HG02840 (cell line): ENCODE data around the gene FREM1.

Source experiments
- ATAC-seq: cut with Tn5 transposase; IDR thresholded peaks from one replicate; pipeline ENCODE4 v1.9.1; 2021; ENCODE audit warnings: mild to moderate bottlenecking, moderate library complexity, moderate number of reproducible peaks; ENCODE audit not compliant: unreplicated experiment, low FRiP score

Gene FREM1

DNA sequence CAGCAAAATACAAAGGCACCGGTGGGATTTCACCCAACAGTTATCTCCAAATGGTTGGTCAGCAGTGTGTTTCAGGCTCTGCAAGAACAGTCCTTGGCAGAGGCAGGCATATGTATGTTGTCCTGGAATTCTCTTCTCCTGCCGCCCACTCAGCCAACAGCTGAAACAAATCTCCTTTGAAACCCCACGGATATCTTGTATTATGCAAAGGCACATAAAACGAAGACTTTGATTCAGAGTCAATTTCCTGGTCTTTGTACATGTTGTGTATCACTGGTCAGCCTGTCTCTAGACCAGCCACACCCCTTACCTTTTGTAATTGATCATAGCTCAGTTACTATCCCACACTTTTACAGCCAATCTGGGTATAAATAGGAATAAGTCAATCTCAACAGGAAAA lies 29.2 kb downstream of the FREM1 start:
- no peak for ATAC-seq

DNA sequence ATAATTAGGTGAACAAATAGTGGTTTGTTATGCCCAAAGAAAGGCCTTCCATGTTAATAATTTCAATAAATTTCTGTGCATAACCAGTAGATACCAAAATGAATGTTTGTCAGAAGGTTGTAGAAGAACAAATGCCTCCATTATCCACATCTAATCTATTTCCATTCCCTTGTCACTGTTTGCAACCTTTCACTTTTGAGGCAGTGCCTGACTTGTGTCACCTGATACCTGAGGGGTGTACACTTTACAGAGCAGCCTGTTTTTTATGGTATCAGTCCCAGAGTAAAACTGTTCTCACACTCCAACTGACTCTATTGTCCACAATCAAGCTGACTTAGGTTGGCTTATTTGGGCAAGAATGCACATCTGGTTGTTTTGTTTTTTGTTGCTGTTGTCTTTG lies 40.1 kb downstream of the FREM1 start:
- ATAC-seq = no peak

DNA sequence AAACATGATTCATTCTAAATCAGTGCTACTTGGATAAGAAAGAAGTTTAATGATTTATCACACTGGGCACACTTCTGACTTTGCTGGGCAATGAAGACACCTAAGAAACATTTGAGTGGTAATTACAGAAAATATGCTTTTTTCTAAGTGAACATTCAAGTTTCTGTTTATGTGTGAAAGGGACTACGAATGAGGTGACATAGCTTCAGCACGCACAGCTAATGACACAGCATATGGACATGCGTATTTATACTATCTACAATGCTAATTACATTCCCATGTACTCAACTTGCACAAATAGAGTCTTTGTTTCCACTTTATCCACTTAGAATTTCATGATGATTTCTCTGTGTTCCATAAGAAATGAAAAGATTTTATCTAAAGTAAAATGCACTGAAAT lies 40.6 kb downstream of the FREM1 start:
- ATAC-seq = no peak

GRCh38 chr9:14868772-14869583 lies 41.2 kb downstream of the FREM1 start:
- ATAC-seq = no peak

DNA sequence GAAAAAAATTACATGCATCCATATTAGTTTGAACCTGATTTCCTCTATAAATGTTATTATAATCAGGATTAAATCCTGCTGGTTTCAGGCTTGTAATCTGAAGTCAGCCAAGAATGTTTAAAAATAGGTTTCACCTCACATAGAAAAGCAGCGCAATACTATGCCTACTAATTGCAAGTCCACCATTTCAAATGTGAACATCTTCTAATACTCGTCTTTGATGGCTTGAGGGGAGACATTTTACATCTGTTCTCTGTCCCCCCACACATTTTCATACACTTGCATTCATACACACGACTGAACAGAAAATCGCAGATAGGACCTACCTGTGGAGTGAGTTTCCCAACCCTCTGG lies 41.8 kb downstream of the FREM1 start:
- ATAC-seq = no peak

GRCh38 chr9:14866200-14866749 lies 44.0 kb downstream of the FREM1 start:
- no peak for ATAC-seq

DNA sequence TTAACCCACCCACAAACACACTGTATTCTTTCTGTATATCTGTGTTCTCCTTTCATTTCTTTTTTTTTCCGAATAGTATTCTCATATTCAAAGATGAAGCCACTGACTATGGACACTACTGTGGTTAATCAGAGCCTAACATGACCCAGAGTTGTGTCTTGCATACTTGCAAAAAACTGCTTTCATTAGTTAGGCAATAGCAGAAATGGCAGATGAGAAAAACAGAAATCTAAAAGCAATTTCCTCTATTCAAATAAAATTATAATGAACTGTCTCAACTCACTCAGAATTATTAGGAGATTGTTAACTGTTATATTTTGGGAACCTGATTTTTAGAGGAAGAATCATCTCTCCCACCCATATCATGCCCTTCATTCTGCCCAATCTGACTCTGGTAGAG lies 45.9 kb downstream of the FREM1 start:
- ATAC-seq = no peak

GRCh38 chr9:14863402-14863801 lies 46.8 kb downstream of the FREM1 start:
- no peak for ATAC-seq

DNA sequence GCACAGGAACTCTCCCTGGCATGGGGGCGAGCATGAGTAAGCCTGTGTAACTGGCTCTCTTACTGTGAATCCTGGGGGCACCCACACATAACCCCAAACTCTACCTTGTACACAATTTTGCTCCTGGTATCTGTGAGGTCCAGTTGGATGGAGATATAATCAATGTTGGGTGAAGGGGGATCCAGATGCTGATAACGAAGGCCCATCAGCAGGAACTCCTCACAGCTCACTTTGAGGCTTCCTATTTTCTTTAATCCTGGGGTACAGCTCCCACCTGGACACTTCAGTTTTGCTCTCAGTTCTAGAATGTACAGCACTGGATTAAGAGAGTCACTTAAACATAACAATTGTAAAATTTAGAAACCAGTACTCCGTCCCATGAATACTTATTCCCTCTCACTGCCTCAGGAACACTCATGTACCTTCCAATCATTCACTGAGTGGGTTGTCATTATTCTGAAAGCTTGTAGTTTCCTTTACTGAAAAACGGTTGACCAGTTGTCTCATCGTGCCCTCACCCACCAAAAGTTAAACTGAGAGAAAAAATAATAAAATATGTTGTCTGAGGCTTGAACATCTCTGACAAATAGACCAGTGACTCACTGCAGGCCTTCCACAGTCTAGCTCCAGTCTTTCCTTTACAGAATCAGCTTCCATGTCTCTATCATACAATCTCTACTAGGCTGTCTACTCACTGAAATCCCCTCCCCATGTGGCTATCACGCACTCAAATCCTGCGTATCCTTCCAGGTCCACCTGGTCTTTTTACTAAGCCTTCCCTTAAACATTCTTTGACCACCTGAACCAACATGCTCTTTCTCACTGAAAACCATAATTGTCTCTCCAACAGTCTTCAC lies 52.6 kb downstream of the FREM1 start:
- no peak for ATAC-seq

GRCh38 chr9:14849851-14850250 lies 60.4 kb downstream of the FREM1 start:
- ATAC-seq = no peak

- ATAC-seq = no peak
Measured at GRCh38 chr9:14849296-14849695, 60.9 kb downstream of the FREM1 start.

DNA sequence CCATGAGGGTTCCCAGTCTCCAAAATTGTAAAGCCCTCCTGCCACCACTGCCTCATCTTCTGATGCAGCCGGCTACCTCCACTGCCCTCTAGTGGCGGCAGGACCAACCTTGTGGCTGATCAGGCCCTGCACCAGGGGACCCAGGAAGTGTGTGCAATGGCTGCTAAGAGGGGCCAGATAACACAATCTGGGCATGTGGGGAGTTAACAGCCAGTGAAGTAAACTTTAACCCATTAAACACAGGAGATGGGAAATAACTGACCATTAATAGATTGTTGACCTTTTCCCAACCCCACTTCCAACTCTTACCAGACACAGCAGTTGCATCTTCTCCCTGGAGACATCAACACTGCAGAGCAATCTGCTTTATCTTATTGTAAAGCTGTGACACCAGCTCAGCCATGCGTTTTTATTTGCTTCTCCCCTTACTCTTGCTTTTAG lies 63.3 kb downstream of the FREM1 start:
- ATAC-seq = peak; percentile 97

DNA sequence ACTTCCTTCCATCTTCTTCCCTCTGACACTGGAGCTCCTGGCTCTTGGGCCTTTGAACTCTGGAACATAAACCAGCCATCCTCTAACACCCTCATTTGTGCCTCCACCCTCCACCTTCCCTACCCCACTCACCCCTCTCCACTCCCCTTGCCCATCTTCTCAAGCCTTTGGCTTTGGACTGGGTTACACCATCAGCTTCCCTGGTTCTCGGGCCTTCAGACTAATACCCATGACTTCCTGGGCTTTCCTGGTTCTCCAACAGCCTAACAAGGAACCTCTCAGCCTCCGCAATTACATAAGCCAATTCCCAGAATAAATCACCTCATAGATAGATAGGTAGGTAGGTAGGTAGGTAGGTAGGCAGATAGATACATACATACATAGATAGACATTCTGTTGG lies 67.1 kb downstream of the FREM1 start:
- ATAC-seq = no peak

DNA sequence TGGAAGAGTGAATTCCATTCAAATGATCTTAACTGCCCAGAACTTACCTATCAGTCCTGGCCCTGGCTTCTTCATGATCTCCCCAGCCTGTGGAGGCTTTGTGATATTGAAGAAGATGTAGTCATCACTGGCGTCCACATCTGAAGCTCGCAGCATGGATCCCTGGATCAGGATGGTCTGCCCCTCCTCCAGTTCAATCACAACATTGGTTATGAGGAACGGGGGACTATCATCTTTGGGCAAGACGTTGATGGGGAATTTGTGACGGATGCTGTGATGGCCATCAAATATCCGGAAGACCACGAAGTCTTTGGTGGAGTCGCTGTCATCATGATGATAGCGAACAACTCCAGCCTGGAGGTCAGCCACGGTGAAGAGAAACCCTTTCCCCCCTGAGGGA lies 68.0 kb downstream of the FREM1 start:
- ATAC-seq = no peak

DNA sequence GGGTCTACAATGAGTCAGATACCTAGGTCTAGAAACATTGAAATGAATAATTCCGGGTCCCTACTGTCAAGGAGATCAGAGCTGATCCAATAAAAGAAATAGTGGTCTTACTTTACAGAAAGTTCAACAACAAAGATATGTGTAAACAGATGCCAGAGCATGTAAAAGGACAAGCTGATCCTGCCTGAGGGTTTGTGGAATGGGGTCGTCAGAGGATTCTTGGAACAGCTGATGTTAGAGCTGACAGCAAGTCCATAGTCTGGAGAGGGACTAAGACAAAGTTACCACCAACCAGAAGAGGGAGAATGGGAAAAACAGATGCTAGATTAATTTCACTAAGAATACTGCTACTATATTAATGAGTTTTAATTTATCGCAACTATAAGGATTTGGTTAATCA lies 71.5 kb downstream of the FREM1 start:
- ATAC-seq = no peak

DNA sequence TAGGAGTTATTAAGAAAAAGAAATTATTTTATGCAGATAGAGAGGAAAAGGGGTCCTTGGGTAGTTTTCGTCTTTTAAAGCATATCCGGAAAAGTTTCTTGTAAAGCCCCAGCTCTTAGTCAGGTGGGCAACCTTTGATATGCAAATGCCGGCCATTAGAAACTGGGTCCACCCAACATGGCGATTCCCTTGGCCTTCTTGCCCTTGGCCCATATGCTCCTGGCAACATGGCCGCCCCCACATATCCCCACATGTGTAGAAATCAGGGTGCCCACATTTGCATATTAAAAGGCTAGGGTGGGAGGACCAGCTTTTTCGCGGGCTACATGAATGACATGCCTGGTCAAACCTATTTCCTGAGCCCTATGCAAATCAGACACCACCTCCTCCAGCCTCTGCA lies 73.3 kb downstream of the FREM1 start:
- no peak for ATAC-seq

- no peak for ATAC-seq
Measured at GRCh38 chr9:14831661-14832060, 78.6 kb downstream of the FREM1 start.

DNA sequence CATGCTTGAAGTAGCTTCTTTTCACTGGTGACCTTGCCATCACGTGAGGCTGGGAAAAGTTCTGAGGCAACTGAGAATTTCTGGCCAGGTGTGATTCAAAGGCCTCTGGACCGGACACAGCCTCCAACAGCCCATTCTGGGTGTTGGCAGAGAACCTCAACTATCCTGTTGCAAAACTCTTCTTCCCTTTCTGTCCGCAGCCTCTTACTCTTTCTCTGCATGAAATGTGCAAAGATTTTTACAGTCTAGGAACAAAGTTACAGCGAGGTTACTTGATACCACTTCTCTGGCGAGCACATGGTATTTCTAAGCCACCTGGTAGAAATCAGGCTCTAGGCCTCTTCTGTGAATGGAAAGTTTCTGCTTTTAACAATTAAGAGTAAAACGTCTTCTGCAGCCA lies 79.2 kb downstream of the FREM1 start:
- ATAC-seq = no peak

DNA sequence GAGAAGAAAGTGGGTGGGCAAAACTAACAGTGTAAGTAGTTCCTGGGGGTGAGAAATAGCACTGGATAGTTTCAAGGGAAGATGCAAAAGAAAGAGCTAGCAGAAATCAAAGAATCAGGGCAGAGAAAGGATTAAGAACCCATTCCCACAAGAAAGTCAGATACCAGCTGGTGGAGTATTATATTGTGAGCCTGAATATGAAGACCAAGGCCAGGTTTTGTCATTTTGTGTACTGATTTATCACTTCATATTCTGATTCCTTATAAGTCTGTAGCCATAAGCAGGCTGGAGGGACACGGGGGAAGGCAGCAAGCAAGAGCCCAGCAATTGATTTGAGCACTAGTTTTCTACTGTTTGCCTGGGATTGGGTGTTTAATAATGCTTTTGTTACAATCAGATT lies 80.2 kb downstream of the FREM1 start:
- ATAC-seq = no peak

DNA sequence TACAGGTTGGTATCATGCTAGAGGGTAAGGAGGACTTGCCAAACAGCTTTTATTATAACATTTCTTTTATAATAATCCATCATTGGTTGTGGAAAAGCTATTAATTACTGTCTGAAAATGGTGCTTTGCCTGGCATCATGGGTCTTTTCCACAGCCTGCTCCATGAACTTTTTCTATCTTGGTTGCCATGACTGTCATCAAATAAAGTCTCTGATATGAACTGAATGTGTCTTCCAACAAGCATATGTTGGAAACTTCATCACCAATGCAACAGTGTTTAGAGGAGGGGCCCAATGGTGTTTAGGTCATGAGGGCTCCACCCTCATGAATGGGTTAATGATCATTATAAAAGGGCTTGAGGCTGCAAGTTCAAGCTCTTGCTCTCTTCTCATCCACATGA lies 81.0 kb downstream of the FREM1 start:
- no peak for ATAC-seq

DNA sequence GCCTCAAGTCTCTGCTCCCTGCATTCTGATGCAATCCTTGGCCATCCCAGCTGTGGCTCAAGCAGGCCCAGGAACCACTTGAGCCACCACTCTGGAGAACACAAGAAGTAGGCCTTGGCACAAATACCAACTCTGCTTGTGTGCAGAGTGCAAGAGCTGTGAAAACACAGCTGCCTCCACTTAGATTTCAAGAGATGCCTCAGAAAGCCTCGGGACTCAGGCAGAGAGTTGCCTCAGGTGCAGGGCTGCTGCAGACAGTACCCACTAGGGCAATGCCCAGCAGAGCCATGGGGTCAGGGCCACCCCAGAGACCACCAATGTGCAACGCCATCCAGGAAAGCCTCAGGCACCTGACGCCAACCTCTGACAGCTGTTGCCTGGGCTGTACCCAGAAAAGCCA lies 82.4 kb downstream of the FREM1 start:
- ATAC-seq = no peak

- no peak for ATAC-seq
Measured at GRCh38 chr9:14824481-14824880, 85.7 kb downstream of the FREM1 start.
